DOHH2 (cell line): Measurements from ENCODE around the gene PACSIN1.

Experiments
- H3F3A ChIP-seq: fragments of 200-600 bp; sonication (generic), shearing (Covaris generic); 2 replicates; pipeline ENCODE4 v1.6.0; 2016; ENCODE audit warnings: antibody characterized with exemption, mild to moderate bottlenecking; ENCODE audit not compliant: control insufficient read depth, insufficient read depth
- H3K27ac ChIP-seq: fragments of 200-600 bp; sonication (generic); 2 replicates; pipeline ENCODE4 v1.5.1; 2014; ENCODE audit warnings: low read depth, mild to moderate bottlenecking, low read length, moderate library complexity
- H3K27me3 ChIP-seq: fragments of 200-600 bp; sonication (generic); 2 replicates; pipeline ENCODE4 v1.6.1; 2014; ENCODE audit warnings: mild to moderate bottlenecking, low read length, mixed read lengths; ENCODE audit not compliant: control insufficient read depth
- H3K36me3 ChIP-seq: fragments of 200-600 bp; sonication (generic); 2 replicates; pipeline ENCODE4 v1.6.1; 2014; ENCODE audit warnings: mild to moderate bottlenecking, low read length, moderate library complexity, mixed read lengths; ENCODE audit not compliant: control insufficient read depth
- H3K4me1 ChIP-seq: fragments of 200-600 bp; sonication (generic); 2 replicates; pipeline ENCODE4 v1.6.1; 2014; ENCODE audit warnings: mild to moderate bottlenecking, low read length, mixed read lengths; ENCODE audit not compliant: control insufficient read depth
- H3K4me2 ChIP-seq: fragments of 200-600 bp; sonication (generic); 2 replicates; pipeline ENCODE4 v1.6.0; 2014; ENCODE audit warnings: mild to moderate bottlenecking, low read length, moderate library complexity
- H3K4me3 ChIP-seq: fragments of 200-600 bp; sonication (generic); 2 replicates; pipeline ENCODE4 v1.5.1; 2014; ENCODE audit warnings: mild to moderate bottlenecking, low read length, mixed read lengths
- H3K79me2 ChIP-seq: fragments of 200-600 bp; sonication (generic); 2 replicates; pipeline ENCODE4 v1.6.1; 2014; ENCODE audit warnings: mild to moderate bottlenecking, low read length, mixed read lengths; ENCODE audit not compliant: control insufficient read depth
- H3K9me2 ChIP-seq: fragments of 200-600 bp; sonication (generic); replicated peaks from 2 replicates; pipeline ENCODE4 v1.6.1; 2014; ENCODE audit warnings: mild to moderate bottlenecking, low read length, mixed read lengths; ENCODE audit not compliant: control insufficient read depth
- H3K9me3 ChIP-seq: fragments of 200-600 bp; sonication (generic); 2 replicates; pipeline ENCODE4 v1.6.1; 2014; ENCODE audit warnings: antibody characterized with exemption, low read length, mixed read lengths; ENCODE audit not compliant: control insufficient read depth, insufficient read depth
- H4K20me1 ChIP-seq: fragments of 200-600 bp; sonication (generic); 2 replicates; pipeline ENCODE4 v1.6.0; 2014; ENCODE audit warnings: low read depth, mild to moderate bottlenecking, antibody characterized with exemption, low read length, moderate library complexity; ENCODE audit not compliant: control insufficient read depth, insufficient read depth
- CTCF ChIP-seq: fragments of 200-600 bp; sonication (generic); IDR thresholded peaks from one replicate; pipeline ENCODE4 v1.5.1; 2014; ENCODE audit warnings: antibody characterized with exemption, mild to moderate bottlenecking, low read depth, low read length; ENCODE audit not compliant: poor library complexity, severe bottlenecking
- EZH2phosphoT487 ChIP-seq: fragments of 200-600 bp; sonication (generic); IDR thresholded peaks from 2 replicates; pipeline ENCODE4 v1.6.1; 2017; ENCODE audit warnings: borderline replicate concordance, mild to moderate bottlenecking, antibody characterized with exemption, low read length, moderate library complexity, mixed read lengths

PACSIN1 gene

GRCh38 chr6:34523441-34524206, 57.7 kb downstream of the PACSIN1 start:
- Histone ChIP-seq H4K20me1 (no peaks in the 10 kb centered on the region), H3K79me2 (no peaks in the 10 kb centered on the region), H3F3A (no peaks in the 10 kb centered on the region), H3K4me1 (peaks cover 12% of the 10 kb centered on the region), H3K4me2 (no peak overlapping the region), H3K9me3 (no peaks in the 10 kb centered on the region), H3K36me3 (no peaks in the 10 kb centered on the region), H3K9me2 (no peaks in the 10 kb centered on the region), H3K27ac (no peak overlapping the region), H3K4me3 (no peak overlapping the region), H3K27me3 (no peaks in the 10 kb centered on the region)
- TF ChIP-seq CTCF = no peak
- no peak for TF ChIP-seq EZH2phosphoT487

DNA sequence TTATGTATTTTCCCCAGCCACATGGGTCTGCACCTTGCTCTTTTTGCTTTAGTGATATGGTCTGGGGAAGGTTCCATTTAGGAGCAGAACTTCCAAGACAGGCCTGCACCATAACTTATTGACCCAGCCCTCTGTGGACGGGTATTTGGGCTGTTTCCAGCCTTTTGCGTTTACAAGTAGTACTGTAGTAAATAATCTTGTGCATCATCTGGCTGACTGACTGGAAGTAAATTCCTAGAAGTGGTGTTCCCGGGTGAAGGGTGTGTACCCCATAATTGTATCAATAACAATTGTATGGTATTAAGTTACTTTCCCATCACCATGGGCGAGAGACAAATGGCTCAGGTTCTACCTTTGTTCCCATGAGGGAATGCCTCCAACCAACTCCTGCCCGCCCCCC, 58.6 kb downstream of the PACSIN1 start:
- no peaks in the 10 kb centered on the region for H3K9me2 ChIP-seq
- no peak overlapping the region for H3K4me2 ChIP-seq
- no peaks in the 10 kb centered on the region for H3F3A ChIP-seq
- peaks cover 12% of the 10 kb centered on the region for H3K4me1 ChIP-seq
- H3K27ac ChIP-seq = no peak overlapping the region
- no peaks in the 10 kb centered on the region for H3K27me3 ChIP-seq
- H3K4me3 ChIP-seq = no peak overlapping the region
- no peak for TF ChIP-seq CTCF
- TF ChIP-seq EZH2phosphoT487 = no peak
- H3K36me3 ChIP-seq = no peaks in the 10 kb centered on the region
- no peaks in the 10 kb centered on the region for H4K20me1 ChIP-seq
- no peaks in the 10 kb centered on the region for H3K79me2 ChIP-seq
- no peaks in the 10 kb centered on the region for H3K9me3 ChIP-seq

DNA sequence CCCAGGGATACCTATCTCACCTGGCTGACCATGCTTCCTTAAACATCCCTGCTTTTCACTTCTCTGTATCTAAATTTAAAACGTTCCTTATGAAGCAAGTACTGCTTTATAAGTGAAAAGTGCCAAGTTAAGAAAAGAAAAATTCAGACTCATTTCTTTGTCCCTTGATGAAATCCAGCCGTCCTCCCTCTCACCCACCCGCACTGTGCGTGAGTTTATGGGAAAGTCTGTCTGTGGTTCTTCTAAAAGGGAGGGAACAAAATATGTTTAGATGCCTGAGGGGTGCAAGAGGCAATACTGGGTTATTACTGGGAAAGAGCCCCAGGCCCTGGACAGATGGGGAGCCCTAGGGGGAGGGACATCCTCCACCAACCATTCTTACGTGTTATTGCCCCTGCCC, 59.1 kb downstream of the PACSIN1 start:
- Histone ChIP-seq H3K4me2 (no peak overlapping the region), H3K79me2 (no peaks in the 10 kb centered on the region), H3F3A (no peaks in the 10 kb centered on the region), H3K9me2 (no peaks in the 10 kb centered on the region), H3K4me3 (no peak overlapping the region), H4K20me1 (no peaks in the 10 kb centered on the region), H3K36me3 (no peaks in the 10 kb centered on the region), H3K27ac (no peak overlapping the region), H3K27me3 (no peaks in the 10 kb centered on the region), H3K9me3 (no peaks in the 10 kb centered on the region), H3K4me1 (peaks cover 12% of the 10 kb centered on the region)
- TF ChIP-seq EZH2phosphoT487 (no peak), CTCF (no peak)
